NK-92 (cell line): ENCODE results near the gene PRR29.
"Not testable (repeated sequence)": the region's sequence is repeated elsewhere in the genome, so short reads cannot be mapped to it uniquely, and the experiment has no call there.

Source experiments
- DNase-seq: peaks from one replicate; lab custom pipeline; 2025; ENCODE audit not compliant: unreplicated experiment; lab: John Stamatoyannopoulos, UW

Gene PRR29

DNA sequence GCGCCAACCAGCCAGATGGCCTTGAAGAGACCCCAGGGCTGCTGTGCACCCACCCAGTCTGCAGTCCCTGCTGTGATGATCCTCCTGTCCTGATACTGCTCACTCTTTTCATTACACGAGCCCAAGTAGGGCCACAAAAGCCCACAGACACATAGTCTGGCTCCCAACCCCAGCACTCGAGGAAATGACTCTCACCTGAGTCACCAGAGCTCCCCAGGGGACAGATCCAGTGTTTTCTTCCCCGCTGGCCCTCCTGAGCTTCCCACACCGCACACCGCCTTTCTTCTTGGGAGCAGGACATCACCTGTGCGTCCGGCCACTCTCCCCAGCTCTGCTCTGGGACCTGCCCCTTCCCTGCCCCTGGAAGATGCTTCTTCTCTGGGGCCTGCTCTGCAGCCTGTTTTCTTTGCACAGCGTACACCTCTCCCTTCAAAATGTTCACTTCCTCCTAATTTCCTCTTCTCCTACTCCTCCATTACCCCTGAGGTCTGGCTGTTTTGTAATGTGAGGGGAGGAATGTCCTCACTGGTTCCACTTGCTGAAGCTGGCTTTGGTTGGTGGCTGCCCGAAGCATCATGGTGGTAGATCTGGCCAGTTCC is 23.5 kb upstream of the PRR29 start:
- no peak for DNase-seq

DNA sequence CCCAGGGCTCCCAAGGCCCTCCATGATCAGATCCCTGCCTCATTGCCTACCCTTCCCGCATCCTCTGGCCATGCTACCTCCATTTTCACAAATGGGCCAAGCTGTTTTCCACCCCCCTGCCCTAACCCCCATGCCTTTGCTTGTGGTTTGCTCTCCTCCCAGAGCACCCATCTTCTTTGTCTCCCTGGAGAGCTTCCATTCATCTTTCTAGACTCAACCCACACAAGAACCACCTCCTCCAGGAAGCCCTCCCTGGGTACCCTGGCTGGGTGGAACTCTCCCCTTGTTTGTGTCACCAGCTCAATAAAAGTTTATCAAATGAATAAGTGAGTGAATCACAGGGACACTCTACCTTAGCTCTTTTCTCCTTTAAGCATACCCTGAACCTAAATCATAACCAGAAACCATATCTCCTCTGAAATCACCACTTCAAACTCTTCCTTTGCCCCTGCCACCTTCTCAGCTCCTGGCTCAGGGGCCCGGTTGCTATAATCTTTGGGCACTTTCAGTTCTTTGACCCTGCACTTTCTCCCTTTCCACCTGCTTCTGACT is 22.5 kb upstream of the PRR29 start:
- no peak for DNase-seq

DNA sequence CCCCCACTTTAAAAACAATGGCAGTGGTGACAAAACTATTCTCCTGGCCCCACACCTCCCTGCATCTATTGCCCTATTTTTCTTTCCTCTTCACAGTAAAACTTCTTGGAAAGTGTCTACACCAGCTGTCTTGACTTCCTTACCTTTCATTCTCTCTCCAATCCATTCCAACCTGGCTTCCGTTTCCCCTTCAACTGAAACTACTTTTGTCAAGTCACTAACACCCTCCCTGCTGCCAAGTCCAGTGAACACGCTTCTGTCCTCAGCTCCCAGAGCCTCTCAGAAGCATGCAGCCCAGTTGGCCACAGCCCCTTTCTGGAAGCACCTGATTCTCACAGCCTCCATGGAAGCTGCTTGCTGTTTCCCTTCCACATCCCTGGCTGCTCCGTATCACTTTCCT is 21.4 kb upstream of the PRR29 start:
- DNase-seq: no peak

DNA sequence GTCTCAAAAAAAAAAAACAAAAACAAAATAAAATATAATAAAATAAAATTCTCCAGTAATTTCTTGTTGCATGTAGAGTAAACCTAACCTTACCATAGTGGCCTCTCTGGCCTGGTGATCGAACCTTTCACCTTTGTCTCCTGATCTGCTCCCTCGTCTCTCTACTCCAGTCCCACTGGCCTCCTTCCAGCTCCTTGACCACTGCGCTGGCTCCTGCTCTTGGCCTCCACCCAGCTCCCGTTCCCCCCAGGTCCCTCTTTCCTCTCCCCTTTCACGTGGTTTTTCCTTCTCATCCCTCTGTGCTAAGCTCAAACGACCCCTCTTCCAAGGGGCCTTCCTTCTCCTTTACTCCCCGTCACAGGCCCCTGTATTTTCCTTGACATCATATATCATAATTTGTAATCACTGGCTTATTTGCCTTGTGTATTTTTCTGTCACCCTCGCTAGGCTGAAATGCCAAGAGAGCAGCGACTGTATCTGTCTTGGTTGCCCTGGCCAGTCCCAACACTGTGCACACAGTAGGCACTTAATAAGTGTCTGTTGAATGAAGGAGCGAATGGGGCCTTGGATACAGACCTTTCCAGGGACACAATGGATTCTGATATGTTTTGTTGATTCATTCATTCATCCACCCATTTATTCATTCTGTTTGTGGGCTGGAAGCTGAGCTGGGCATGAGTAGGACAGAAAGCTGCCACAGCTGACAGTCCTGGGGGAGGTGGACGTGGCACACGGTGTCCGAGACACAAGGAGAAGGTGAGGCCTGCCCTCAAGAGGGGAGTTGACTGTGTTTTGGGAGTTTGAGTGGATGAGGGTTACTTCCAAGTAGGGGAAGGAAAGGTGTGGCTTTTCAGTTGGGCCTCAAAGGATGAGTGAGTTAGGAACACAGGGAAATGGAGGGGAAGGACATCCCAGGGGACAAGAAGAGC is 19.6 kb upstream of the PRR29 start:
- DNase-seq: no peak

DNA sequence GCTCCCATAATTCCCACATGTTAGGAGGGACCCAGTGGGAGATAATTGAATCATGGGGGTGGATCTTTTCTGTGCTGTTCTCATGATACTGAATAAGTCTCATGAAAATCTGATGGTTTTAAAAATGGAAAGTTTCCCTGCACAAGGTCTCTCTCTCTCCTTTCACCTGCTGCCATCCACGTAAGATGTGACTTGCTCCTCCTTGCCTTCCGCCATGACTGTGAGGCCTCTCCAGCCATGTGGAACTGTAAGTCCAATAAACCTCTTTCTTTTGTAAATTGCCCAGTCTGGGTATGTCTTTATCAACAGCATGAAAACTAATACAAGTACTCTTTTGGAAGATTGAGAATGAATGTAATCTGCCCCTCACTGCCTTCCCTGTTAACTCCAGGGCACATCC is 15.5 kb upstream of the PRR29 start:
- not testable (repeated sequence) for DNase-seq

DNA sequence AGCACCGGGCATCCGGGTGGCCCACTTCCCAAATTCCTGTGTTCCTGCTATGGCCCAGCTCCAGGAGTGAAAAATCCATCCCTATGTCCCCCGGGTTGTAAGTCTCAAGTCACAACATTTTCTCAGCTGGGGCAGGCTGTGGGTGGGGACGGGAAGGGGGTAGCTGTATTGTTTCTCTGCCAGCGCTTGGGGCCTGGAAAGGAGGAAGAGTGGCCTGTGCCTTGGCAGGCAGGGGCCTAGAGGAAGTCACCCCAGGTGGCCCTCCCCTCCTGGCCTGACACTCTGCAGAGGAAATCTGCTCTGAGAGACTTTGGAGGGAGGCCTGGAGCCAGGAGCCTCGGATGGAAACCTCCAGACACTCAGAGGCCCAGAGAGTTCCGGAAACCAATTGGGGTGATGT is 14.8 kb upstream of the PRR29 start:
- DNase-seq: no peak

DNA sequence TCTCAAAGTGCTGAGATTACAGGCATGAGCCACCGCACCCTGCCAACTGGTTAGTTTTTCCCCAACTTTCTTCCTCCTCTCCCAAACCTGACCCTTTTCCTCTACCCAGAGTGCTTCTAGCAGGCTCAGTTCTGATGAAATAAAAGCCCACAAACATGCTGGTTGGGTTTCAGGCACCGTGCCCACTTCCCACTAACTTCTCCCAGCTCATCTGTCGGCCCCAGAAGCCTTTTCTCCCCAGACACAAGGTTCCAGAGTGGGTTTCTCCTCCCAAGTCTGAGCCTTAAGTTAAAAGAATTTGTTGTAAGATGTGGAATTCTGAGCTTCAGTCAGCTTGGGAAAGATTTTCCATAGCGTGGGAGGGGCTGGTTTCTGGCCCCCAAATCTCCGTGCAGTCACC is 13.9 kb upstream of the PRR29 start:
- DNase-seq: no peak

DNA sequence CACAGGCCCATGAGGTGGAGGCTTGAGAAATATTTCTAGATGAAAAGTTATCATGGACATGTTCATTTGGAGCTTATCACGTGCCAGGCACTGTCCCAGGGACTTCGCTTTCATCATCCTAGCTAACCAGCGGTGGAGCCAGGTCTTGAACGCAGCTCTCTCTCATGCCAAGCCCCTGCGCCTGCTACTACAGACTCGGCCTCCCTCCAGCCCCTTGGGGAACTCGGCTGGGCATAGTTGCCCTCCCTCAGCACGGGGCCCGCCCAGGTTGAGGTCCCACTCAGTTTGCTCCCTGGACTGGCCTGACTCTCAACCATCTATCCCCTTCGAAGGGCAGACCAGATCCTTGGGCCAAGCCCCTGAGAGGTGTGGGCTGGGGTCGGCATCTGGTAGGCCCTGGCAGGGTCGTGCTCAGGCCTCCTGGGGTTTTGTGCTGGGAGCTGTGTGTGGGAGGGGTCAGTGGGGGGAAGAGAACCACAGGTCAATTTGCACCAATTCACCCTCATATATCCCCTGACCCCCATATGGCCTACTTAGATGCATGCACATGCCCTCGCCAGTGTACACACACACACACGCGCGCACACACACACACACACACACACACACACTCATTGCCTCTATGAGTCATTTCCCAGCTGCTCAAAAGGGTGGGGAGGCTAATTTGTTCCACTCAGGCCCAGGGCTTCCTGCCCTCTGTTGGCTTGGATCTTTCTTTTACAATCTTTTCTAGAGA is 13.3 kb upstream of the PRR29 start:
- DNase-seq: no peak

DNA sequence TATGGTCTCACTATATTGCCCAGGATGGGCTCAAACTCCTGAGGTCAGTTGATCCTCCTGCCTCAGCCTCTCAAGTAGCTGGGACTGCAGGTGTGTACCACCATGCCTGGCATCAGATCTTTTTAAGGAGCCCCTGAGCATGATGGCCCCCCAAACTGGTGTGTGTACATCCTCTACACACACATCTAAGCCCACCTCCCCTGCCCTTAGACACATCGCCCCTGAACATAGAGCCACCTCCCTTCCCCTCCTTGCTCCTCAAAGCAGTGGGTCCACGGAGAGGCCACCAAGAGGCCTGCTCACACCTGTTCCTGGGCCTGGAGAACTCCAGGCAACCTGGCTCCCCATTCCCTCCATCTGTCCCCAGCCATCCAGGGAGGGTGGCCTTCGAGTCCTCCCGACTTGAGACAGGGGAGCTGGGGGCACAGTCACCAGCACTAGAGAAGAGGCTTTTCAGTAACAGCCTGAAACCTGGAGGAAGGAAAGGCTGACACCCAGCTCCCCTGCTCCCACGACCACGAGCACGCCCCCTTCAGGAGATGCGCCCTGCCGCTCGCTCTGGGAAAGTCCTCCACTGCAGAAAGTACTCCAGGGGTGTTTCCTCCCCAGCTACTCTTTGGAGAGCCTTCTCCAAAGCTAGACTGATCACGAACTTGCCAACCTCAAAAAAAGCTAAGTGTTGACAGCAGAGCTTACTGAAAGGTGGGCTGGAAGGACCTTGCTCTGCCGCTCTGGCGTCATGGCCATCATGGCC is 12.6 kb upstream of the PRR29 start:
- no peak for DNase-seq

DNA sequence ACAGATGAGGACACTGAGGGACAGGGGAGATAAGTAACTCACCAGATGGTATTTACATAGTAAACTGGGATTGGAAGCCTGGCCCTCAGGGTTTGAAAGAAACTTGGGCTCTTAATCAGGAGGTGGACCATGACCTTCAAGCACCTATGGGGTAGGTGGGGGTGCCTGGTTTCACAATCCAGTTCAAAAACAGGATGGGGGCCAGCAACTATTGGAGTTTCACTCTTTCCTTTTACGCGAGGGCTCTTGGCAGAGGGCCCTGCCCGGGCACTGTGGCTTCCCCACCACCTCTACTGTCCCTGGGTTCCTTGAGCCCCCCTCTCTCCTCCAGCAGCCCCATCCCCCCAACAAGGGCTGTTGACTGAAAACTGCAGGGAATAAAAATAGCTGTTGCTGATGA is 11.3 kb upstream of the PRR29 start:
- DNase-seq: no peak

DNA sequence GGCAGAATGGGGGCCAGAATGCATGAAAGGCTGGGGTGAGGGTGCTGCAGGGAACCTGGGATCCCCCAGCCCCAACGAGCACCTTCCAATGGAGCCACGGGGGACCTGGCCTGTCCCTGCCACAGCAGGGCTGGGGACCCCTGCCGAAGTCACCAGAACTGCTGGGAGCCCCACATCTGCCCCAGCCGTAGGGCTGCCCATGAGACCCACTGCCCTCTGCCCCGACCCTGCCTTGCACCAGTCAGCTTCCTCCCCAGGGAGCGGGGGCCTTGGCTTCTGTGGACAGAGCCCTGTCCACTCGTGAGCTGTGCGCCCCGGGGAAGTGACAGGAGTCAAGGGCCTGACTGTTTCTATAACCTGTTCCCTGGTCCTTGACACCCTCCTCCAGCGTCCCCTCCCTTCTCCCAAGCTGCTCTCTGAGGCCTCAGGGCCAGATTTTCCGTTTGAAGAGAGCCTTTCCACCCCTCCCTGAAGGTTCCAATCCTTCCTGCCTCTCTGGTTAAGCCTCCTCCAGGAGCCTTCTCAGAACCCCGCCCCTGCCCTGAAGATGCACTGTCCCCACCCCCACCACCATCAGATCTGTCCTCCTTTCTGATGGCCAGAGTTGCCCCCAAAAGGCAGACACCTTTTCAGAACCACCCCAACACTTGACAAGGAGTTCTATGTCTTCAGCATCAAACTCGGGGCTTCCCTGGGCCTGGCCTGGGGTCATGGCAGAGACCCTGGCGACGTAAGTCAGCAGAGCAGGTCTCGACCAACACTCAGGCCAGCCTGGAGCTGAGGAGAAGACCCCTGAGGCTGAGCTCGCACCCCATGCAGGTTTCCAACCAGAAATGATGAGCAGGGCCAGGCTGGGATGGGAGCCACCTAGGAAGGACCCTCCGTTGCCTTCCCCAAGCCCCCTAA is 10.7 kb upstream of the PRR29 start:
- no peak for DNase-seq

DNA sequence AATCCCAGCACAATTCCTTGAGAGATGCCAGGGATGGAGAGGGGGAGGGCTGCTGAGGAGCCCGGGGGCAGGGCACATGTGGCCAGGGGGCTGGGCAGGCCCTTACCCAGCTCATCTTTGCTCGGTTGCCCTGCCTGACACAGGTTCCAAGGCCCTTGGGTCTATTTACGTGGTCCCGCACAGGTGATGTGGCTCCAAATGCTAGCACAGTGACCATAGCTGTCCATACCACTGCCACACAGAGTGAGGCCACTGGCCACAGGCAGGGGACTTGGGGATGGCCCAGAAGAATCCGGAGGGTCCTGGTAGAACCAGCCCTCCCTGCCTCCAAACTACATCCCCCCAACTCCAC is 10.0 kb upstream of the PRR29 start:
- DNase-seq: no peak

DNA sequence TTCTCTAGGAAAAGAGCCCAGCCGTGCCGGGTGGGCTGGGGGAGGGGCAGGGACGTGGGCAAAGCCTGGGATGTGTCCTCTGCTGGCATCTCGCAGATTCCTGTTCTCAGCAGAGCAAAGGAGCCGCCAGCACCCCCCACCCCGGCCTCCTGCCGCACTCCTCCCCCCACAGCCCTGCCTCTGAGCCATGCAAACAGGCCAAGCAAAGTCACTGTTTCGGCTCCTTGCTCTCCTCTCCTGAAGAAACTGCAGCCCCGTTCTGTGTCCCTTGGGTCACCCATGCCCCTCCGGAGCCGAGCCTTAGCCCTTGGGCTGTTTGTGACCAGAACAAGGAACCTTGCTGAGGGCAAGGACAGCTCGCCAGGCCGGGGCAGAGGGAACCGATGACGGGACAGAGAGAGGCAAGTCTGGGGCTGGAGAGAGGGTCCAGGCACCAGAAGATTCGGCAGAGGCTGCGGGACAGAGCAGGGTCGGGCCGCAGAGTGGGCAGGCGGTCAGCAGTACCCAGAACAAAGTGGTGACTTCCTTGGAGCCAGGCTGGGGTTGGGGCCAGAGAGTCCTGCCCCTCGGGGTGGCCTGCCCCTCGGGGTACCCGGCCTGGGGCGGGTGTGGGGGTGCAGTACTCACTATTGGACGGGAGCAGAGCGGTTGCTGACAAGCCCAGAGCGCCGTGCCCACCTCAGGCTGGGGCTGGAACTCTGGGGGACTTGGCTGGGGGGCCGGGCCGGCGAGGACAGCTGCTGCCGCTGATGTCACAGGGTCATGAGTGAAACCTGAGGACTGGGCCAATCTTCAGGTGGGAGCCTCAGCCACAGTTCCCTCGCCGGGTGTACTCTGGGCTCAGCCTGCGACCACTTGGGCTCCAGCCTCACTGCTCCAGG is 9.2 kb upstream of the PRR29 start:
- no peak for DNase-seq

DNA sequence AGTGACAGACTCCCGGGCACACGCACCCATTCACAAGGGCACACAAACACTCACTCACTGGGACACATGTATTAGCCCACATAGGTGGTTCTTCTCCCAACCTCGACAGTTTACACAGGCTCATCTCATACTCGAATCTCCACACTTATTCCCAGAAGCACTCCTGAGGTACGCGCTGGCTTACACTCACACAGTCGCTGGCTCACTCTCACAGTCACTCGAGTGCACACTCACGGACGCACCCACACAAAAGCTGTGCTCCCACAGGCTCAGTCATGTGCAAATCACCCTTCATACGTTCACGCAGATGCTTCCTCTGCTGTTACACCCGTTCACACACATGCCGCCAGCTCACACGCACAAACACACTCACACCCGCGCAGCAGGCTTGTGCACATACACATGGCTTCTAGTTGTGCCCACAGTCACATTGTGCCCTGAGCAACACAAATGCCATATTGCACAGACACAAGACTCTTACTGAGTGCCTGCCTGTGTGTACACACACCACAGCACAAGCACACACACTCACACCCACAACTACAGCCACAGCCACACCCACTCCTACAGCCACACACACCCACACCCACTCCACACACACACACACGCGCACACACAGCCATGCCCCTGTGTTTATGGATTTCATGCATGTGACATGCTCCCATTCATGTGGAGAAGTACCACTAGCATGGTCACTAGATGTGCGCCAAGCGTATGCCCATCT is 8.4 kb upstream of the PRR29 start:
- DNase-seq: no peak

DNA sequence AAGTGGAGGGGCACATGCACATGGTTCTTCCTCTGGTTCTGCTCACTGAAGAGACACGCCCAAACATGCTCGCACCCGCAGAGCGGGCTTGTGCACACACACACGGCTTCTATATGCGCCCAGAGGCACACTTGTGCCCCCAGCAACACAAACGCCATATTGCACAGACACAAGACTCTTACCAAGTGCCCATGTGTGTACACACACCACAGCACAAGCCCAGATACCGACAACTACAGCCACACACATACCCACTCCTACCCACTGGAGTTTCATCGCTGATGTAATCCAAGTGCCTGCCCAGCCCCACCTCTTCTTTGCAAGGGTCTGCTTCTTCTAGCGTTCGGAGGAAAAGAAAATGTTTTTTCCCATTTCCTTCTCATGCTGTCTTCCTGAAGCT is 6.5 kb upstream of the PRR29 start:
- no peak for DNase-seq

DNA sequence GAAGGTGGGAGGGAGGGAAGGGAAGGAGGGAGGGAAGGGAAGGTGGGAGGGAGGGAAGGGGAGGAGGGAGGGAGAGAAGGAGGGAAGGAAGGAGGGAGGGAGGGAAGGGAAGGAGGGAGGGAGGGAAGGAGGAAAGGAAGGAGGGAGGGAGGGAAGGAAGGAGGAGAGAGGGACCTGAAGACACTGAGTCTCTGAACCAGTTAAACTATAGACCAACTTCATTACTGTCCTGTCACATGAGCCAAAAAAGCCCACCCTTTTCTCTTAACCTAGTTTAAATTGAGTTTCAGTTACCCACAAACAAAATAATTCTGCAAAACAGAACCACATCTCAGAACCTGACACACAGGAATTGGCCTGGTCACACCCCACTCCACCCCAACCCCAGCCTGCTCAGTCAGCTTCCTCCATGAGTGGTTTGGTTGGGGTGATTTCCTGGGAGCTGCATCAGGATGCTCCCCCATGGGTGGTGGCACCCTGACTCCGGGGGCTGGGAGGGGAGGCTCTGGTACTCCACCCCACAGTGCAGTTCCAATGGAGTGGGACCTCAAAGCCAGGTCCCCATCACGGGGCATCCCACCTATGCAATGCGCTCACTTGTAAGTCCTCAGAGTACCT is 4.7 kb upstream of the PRR29 start:
- DNase-seq: no peak

DNA sequence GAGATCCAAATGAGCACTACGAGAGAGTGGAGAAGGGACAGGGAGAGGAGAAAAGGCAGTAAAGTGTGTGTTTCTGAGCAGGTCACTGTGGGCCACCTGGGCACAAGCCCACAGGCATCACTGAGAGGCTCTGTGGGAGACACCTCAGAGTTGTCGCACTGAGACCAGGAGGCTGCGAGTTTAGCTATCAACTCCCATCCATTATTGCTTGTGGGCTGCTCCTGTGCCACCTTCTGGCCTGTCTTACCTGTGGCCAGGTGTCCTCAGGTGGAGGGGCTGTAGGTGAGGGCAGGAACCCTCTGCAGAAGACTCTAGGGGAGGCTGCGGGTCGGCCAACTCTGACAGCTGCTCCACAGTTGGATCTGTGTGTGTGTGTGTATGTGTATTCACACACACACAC is 2.5 kb upstream of the PRR29 start:
- DNase-seq: no peak
